ENCODE measurements around the gene ALOX12B.
"Not testable (repeated sequence)": the region's sequence is repeated elsewhere in the genome, so short reads cannot be mapped to it uniquely, and the experiment has no call there.

DNA sequence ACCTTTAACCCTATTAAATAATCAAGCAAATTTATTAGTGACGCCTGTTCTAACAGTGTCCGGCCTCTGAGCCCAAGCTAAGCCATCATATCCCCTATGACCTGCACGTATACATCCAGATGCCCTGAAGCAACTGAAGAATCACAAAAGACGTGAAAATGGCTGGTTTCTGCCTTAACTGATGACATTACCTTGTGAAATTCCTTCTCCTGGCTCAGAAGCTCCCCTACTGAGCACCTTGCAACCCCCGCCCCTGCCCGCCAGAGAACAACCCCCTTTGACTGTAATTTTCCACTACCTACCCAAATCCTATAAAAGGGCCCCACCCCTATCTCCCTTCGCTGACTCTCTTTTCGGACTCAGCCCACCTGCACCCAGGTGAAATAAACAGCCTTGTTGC is 25.7 kb downstream of the ALOX12B start:
- TF ChIP-seq, protein P1, sequence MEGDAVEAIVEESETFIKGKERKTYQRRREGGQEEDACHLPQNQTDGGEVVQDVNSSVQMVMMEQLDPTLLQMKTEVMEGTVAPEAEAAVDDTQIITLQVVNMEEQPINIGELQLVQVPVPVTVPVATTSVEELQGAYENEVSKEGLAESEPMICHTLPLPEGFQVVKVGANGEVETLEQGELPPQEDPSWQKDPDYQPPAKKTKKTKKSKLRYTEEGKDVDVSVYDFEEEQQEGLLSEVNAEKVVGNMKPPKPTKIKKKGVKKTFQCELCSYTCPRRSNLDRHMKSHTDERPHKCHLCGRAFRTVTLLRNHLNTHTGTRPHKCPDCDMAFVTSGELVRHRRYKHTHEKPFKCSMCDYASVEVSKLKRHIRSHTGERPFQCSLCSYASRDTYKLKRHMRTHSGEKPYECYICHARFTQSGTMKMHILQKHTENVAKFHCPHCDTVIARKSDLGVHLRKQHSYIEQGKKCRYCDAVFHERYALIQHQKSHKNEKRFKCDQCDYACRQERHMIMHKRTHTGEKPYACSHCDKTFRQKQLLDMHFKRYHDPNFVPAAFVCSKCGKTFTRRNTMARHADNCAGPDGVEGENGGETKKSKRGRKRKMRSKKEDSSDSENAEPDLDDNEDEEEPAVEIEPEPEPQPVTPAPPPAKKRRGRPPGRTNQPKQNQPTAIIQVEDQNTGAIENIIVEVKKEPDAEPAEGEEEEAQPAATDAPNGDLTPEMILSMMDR (IDR thresholded peaks at IDR 0.05): not testable (repeated sequence)
- not testable (repeated sequence) for TF ChIP-seq POLR2A (IDR thresholded peaks at IDR 0.05)

All from lower leg skin (tissue), 3 donors.